HepG2 (cell line): ENCODE results near the gene COX7A1. TPM values are rescaled to one million over a fixed set of nuclear protein-coding genes. Genes with fewer than 3 reads are reported as not detected.

ENCODE experiments used
- AGO1 ChIP-seq: fragments of 200-400 bp; formaldehyde crosslinking; IDR thresholded peaks from 2 replicates; pipeline ENCODE4 v1.6.1; 2017; ENCODE audit warnings: mild to moderate bottlenecking, low read depth, low read length, moderate library complexity; ENCODE audit not compliant: poor library complexity, severe bottlenecking
- CREM ChIP-seq, 2 experiments: sonication (generic) in 1 of 2; formaldehyde crosslinking in 1 of 2; IDR thresholded peaks; 2 replicates each; pipeline versions ENCODE4 v1.4.0 to v1.6.1; 2016 to 2020; ENCODE audit warnings: antibody characterized with exemption in 1 of 2, mild to moderate bottlenecking in 1 of 2, missing genetic modification reagents in 1 of 2
- HNRNPH1 ChIP-seq: fragments of 200-400 bp; formaldehyde crosslinking; optimal IDR thresholded peaks from 2 replicates; pipeline ENCODE3; 2017; ENCODE audit warnings: mild to moderate bottlenecking, low read depth, low read length
- MAZ ChIP-seq, 2 experiments: sonication (generic) in 1 of 2; formaldehyde crosslinking in 1 of 2; IDR thresholded peaks; 2 replicates each; pipeline versions ENCODE4 v1.5.0 to v1.6.1; 2012 to 2020; ENCODE audit warnings: low read depth in 2 of 2, mild to moderate bottlenecking in 2 of 2, borderline replicate concordance in 1 of 2, improper control_type of control experiment in 1 of 2, low read length in 1 of 2, missing genetic modification reagents in 1 of 2, moderate library complexity in 1 of 2
- MEIS1 ChIP-seq: sonication (generic); formaldehyde crosslinking; IDR thresholded peaks from 2 replicates; pipeline ENCODE4 v1.9.0; 2021; ENCODE audit warnings: mild to moderate bottlenecking, missing genetic modification reagents, moderate library complexity, borderline replicate concordance
- MZF1 ChIP-seq: sonication (generic); formaldehyde crosslinking; IDR thresholded peaks from 2 replicates; pipeline ENCODE4 v1.8.1; 2023; ENCODE audit warnings: mild to moderate bottlenecking, missing genetic modification reagents, borderline replicate concordance
- NFE2 ChIP-seq: sonication (generic); formaldehyde crosslinking; IDR thresholded peaks from 2 replicates; pipeline ENCODE4 v1.4.0; 2020; ENCODE audit warnings: missing genetic modification reagents
- NFRKB ChIP-seq: fragments of 450-650 bp; IDR thresholded peaks from 2 replicates; pipeline ENCODE4 v1.6.1; 2017
- NRL ChIP-seq: sonication (generic); formaldehyde crosslinking; IDR thresholded peaks from 2 replicates; pipeline ENCODE4 v1.5.0; 2020; ENCODE audit warnings: missing genetic modification reagents, mild to moderate bottlenecking, moderate library complexity, borderline replicate concordance
- PHB2 ChIP-seq: fragments of 450-650 bp; IDR thresholded peaks from 2 replicates; pipeline ENCODE4 v1.6.1; 2018; ENCODE audit not compliant: partially characterized antibody
- RBM39 ChIP-seq: fragments of 200-400 bp; formaldehyde crosslinking; IDR thresholded peaks from one replicate; pipeline ENCODE4 v1.6.1; 2018; ENCODE audit warnings: antibody characterized with exemption, mild to moderate bottlenecking, low read depth, low read length; ENCODE audit not compliant: poor library complexity, severe bottlenecking
- RORA ChIP-seq: sonication (generic); formaldehyde crosslinking; IDR thresholded peaks from 2 replicates; pipeline ENCODE4 v1.5.0; 2020; ENCODE audit warnings: mild to moderate bottlenecking, missing genetic modification reagents, moderate library complexity
- SNAPC5 ChIP-seq: sonication (generic); formaldehyde crosslinking; IDR thresholded peaks from 2 replicates; pipeline ENCODE4 v1.8.1; 2023; ENCODE audit warnings: mild to moderate bottlenecking, missing genetic modification reagents, borderline replicate concordance
- SOX13 ChIP-seq, 3 experiments: fragments of 450-650 bp in 1 of 3; sonication (generic) in 1 of 3; formaldehyde crosslinking in 1 of 3; IDR thresholded peaks in 2 of 3; conservative IDR thresholded peaks in 1 of 3; 2 replicates each; pipeline versions ENCODE4 v1.5.0 to v1.6.1; 2016 to 2020; ENCODE audit warnings: antibody characterized with exemption in 1 of 3, mild to moderate bottlenecking in 1 of 3, missing compliant biosample characterization in 1 of 3, missing genetic modification reagents in 1 of 3, moderate library complexity in 1 of 3
- TAF1 ChIP-seq: sonication (generic); formaldehyde crosslinking; IDR thresholded peaks from 2 replicates; pipeline ENCODE4 v1.4.0; 2020; ENCODE audit warnings: missing genetic modification reagents
- ZNF20 ChIP-seq: sonication (generic); formaldehyde crosslinking; IDR thresholded peaks from 2 replicates; pipeline ENCODE4 v1.4.0; 2020; ENCODE audit warnings: mild to moderate bottlenecking, moderate library complexity, missing genetic modification reagents
- ZNF354B ChIP-seq: sonication (generic); formaldehyde crosslinking; IDR thresholded peaks from 2 replicates; pipeline ENCODE4 v1.8.0; 2022; ENCODE audit warnings: mild to moderate bottlenecking, missing genetic modification reagents
- ZNF75D ChIP-seq: sonication (generic); formaldehyde crosslinking; IDR thresholded peaks from 2 replicates; pipeline ENCODE4 v1.8.1; 2023; ENCODE audit warnings: missing genetic modification reagents, mild to moderate bottlenecking, borderline replicate concordance
- polyA plus RNA-seq, 8 experiments: library from polyadenylated mRNA; depleted of rRNA in 3 of 8; stranded (reverse) in 7 of 8; unstranded in 1 of 8; fragments of >200 nt; fragmentation: Illumina TruSeq in 4 of 8; extraction: Trizol in 4 of 8; gene quantifications; 2 replicates each; pipeline versions ENCODE4 v1.2.1 to v1.2.3, GENCODE V29; 2011 to 2016; ENCODE audit warnings: low read depth in 4 of 8, missing spikeins in 1 of 8, mixed read lengths in 1 of 8; ENCODE audit not compliant: insufficient read depth in 1 of 8
- total RNA-seq, 5 experiments: library from RNA; depleted of rRNA; stranded (reverse); fragments of >200 nt; fragmentation: Illumina TruSeq; extraction: Trizol; gene quantifications; 2 replicates each; pipeline ENCODE4 v1.2.3, GENCODE V29; 2016; ENCODE audit warnings: low read depth in 1 of 5
- TF ChIP-seq, protein P1 (sequence below): sonication (generic); formaldehyde crosslinking; IDR thresholded peaks from 2 replicates; pipeline ENCODE4 v1.8.0; 2022; ENCODE audit warnings: mild to moderate bottlenecking, missing genetic modification reagents
- TF ChIP-seq, protein P2 (sequence below): sonication (generic); formaldehyde crosslinking; IDR thresholded peaks from 2 replicates; pipeline ENCODE4 v1.8.1; 2023; ENCODE audit warnings: mild to moderate bottlenecking, missing genetic modification reagents

The COX7A1 gene
- total and polyA plus RNA-seq, 2 of the 13 experiments (the other 11 are each of a cell fraction or from before 2014, with no cell fraction given) = not detected

DNA sequence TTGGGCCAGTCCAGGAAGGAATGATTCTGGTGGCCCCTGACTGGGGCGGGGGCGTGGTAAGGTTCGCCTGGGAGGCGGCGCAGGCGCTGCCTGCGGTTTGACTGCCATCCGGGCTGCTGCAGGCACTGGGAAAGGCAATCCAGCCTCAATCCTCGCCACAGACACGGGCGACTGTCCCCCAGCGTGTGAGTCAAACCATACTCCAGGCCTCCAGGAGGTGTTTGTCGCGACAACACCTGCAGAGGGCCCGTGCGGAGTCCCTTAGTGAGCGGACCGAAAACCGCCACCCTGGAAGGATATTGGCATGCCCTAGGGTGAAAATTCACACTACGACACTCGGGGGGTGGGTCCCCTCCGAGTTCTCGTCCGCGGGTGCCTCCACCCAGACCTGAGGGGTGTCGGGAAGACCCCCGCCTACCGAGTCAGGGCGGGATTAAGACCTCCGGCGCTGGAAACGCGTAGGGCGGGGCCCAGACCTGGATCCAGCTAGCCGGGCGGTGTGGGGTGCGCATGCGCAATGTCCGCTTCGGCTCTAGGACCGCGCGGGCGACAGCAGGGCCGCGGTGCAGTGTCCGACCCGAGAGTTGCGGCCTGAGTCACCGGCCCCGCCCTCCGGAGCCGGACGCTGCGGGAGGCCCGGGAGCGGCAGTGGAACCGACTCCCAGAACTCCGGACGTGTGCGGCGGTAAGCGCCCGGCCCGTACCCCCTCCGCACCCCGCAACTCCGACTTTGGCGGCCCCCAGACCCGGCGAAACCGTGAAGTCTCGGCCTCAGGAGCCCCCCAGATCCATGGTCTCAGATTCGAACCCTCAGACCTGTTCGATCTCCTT, 12.6 kb downstream of the COX7A1 start, which contains the start of gene CAPNS1 (continued):
- TF ChIP-seq CREM (IDR thresholded peaks at IDR 0.05) (no peak; the same call in 1 of the 2 replicates), CREM (CRISPR knock-in tag; IDR thresholded peaks at IDR 0.05) (no peak), RBM39 (no peak), NRL (CRISPR knock-in tag) (peak; percentile 61; the same call in 1 of the 2 replicates), PHB2 (no peak), AGO1 (peak; percentile 98), HNRNPH1 (peak; percentile 42), MEIS1 (CRISPR knock-in tag) (no peak; the same call in 1 of the 2 replicates), RORA (CRISPR knock-in tag) (no peak), TAF1 (peak; percentile 91), ZNF354B (CRISPR knock-in tag) (no peak), MAZ (IDR thresholded peaks at IDR 0.05; ENCODE audit: borderline replicate concordance, low read depth, low read length) (peak; percentile 48; the same call in 1 of the 2 replicates), MAZ (CRISPR knock-in tag; IDR thresholded peaks at IDR 0.05; ENCODE audit: low read depth) (peak; percentile 92), MZF1 (CRISPR knock-in tag) (no peak), ZNF20 (no peak), SNAPC5 (CRISPR knock-in tag) (peak; percentile 62; the same call in 1 of the 2 replicates), ZNF75D (CRISPR knock-in tag) (no peak), NFRKB (no peak), NFE2 (CRISPR knock-in tag) (no peak), SOX13 (IDR thresholded peaks at IDR 0.05) (no peak; the same call in 1 of the 2 replicates), SOX13 (CRISPR knock-in tag; conservative IDR thresholded peaks at IDR 0.05 in 1 of 2, IDR thresholded peaks at IDR 0.05 in 1 of 2) (peak in 1 of 2 experiments; percentile 51; a peak in 2 of 4 replicates)
- TF ChIP-seq, protein P1, sequence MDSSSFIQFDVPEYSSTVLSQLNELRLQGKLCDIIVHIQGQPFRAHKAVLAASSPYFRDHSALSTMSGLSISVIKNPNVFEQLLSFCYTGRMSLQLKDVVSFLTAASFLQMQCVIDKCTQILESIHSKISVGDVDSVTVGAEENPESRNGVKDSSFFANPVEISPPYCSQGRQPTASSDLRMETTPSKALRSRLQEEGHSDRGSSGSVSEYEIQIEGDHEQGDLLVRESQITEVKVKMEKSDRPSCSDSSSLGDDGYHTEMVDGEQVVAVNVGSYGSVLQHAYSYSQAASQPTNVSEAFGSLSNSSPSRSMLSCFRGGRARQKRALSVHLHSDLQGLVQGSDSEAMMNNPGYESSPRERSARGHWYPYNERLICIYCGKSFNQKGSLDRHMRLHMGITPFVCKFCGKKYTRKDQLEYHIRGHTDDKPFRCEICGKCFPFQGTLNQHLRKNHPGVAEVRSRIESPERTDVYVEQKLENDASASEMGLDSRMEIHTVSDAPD (CRISPR knock-in tag) = 0 out of 2 replicates have a peak, but pooled peaks have one; percentile 16
- TF ChIP-seq, protein P2, sequence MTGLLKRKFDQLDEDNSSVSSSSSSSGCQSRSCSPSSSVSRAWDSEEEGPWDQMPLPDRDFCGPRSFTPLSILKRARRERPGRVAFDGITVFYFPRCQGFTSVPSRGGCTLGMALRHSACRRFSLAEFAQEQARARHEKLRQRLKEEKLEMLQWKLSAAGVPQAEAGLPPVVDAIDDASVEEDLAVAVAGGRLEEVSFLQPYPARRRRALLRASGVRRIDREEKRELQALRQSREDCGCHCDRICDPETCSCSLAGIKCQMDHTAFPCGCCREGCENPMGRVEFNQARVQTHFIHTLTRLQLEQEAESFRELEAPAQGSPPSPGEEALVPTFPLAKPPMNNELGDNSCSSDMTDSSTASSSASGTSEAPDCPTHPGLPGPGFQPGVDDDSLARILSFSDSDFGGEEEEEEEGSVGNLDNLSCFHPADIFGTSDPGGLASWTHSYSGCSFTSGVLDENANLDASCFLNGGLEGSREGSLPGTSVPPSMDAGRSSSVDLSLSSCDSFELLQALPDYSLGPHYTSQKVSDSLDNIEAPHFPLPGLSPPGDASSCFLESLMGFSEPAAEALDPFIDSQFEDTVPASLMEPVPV (CRISPR knock-in tag) = peak; percentile 68; the same call in 1 of the 2 replicates
